ENCODE results near the gene MED9. TPM values are rescaled to one million over a fixed set of nuclear protein-coding genes. Genes with fewer than 3 reads are reported as not detected.

Gene MED9
- total and polyA plus RNA-seq, 9 of the 15 experiments (the other 6 are each of a cell fraction or from before 2014, with no cell fraction given), result 2.2 to 15.8 (median 12.7) TPM

DNA sequence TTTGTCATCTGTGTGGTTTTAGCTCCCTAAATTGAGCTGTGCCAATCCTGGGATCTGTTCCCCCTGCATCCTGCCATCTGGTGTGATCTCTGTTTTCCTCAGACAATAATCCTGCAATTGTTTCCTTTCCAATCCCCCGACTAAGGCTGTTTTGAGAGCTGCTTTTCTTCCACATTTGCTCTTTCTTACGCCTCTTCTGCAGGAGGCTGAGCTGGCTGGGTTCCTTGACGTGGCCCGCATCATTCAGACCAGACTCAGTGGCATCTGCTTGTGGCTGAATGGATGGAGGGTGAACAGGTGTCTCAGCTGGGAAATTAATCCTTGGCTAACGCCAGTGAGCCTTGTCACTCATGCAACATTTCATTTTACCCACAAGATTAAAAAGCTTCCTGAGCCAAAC lies 9.8 kb upstream of the MED9 start (continued):
- TF ChIP-seq GTF2F1 (IDR thresholded peaks at IDR 0.05; ENCODE audit: low read depth, low read length) (no peak), ZNF57 (CRISPR knock-in tag; IDR thresholded peaks at IDR 0.05) (no peak)
- TF ChIP-seq, protein P1, sequence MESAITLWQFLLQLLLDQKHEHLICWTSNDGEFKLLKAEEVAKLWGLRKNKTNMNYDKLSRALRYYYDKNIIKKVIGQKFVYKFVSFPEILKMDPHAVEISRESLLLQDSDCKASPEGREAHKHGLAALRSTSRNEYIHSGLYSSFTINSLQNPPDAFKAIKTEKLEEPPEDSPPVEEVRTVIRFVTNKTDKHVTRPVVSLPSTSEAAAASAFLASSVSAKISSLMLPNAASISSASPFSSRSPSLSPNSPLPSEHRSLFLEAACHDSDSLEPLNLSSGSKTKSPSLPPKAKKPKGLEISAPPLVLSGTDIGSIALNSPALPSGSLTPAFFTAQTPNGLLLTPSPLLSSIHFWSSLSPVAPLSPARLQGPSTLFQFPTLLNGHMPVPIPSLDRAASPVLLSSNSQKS (CRISPR knock-in tag; IDR thresholded peaks at IDR 0.05), result no peak

DNA sequence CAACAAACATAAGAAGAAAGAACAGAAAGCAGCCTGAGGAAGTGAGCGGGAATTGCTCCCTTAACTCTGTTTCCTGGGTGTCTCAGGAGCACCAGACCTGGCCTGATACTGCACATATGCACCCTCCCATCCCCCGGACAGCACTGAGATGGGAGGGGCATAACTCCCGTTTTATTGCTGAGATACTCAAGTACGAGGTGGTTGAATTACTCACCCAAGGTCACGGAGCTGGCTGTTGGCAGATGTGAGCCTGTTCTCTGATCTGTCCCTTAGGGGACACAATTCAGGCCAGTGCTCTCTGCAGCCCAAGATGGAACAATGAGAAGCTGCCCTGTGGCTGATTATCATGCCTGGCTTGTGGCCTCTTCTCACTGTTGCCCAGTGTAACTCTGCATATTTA lies 9.1 kb upstream of the MED9 start:
- no peak overlapping the region for H2AFZ ChIP-seq (ENCODE audit: low read depth, low read length)
- no TSS peak for BruUV-seq (replicated peaks)
- no peaks in the 10 kb centered on the region for H3K36me3 ChIP-seq (ENCODE audit: control insufficient read depth, insufficient read depth, low read length)
- ChIA-PET POLR2A (no interaction called here), CTCF (ENCODE audit: low intra/inter-chr PET ratio) (no interaction called here)
- no peak overlapping the region for H3K27ac ChIP-seq (ENCODE audit: extremely low read depth, low read depth, low read length)
- no peak overlapping the region for H3K4me2 ChIP-seq (ENCODE audit: insufficient read depth, low read length)
- H3K9me3 ChIP-seq (replicated peaks; ENCODE audit: control insufficient read depth, insufficient read depth, low read depth, low read length), result no peaks in the 10 kb centered on the region
- H3K79me2 ChIP-seq (ENCODE audit: control insufficient read depth, insufficient read depth, low read length), result no peaks in the 10 kb centered on the region
- 1% methylated on average over 5 of the region's 5 CpGs for WGBS (ENCODE audit: insufficient coverage, low coverage, missing lambda C conversion rate)
- H3K4me1 ChIP-seq (replicated peaks in 1 of 2; ENCODE audit: control insufficient read depth in 2 of 2, insufficient read depth in 2 of 2, low read length in 2 of 2), result no peaks in the 10 kb centered on the region; a peak in 1 of 5 replicates
- intact Hi-C loops (cut with micrococcal nuclease), result no loop called here
- H4K20me1 ChIP-seq (replicated peaks; ENCODE audit: control insufficient read depth, insufficient read depth, low read length), result no peaks in the 10 kb centered on the region
- TF ChIP-seq JUNB (CRISPR knock-in tag; conservative IDR thresholded peaks at IDR 0.05) (no peak), HOXB6 (CRISPR knock-in tag; IDR thresholded peaks at IDR 0.05; ENCODE audit: borderline replicate concordance) (no peak)
- TF ChIP-seq, protein P2, sequence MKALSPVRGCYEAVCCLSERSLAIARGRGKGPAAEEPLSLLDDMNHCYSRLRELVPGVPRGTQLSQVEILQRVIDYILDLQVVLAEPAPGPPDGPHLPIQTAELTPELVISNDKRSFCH (CRISPR knock-in tag; IDR thresholded peaks at IDR 0.05), result no peak
- TF ChIP-seq, protein P2 (tag; IDR thresholded peaks at IDR 0.05), result no peak
- DNase-seq (ENCODE audit: extremely low read depth in 1 of 4, low spot score in 3 of 4) (no peak), ATAC-seq (no peak), FAIRE-seq (no peak)
- H3K4me3 ChIP-seq, result no peak overlapping the region
- in situ Hi-C loops (cut with MboI), result no loop called here
- peaks cover 12 to 49% of the 10 kb centered on the region in 2 experiments; a peak in 4 of 5 replicates for H3K27me3 ChIP-seq (ENCODE audit: control insufficient read depth in 2 of 2, insufficient read depth in 2 of 2, low read length in 2 of 2)
- H3K9me1 ChIP-seq (ENCODE audit: control insufficient read depth, insufficient read depth, low read length), result no peaks in the 10 kb centered on the region
- H3K9ac ChIP-seq (ENCODE audit: insufficient read depth in 1 of 2, low read depth in 2 of 2, low read length in 2 of 2), result no peak overlapping the region

Measured in K562 (cell line).